Urinary bladder (tissue), 4 donors: ENCODE results near the gene IFTAP. TPM values are rescaled to one million over a fixed set of nuclear protein-coding genes. Genes with fewer than 3 reads are reported as not detected.

ENCODE experiments used
- DNase-seq: peaks from one replicate; pipeline ENCODE4 v3.0.0-alpha.2; 2015; ENCODE audit errors: extremely low spot score
- H3K27ac ChIP-seq: one replicate; pipeline ENCODE4 v1.5.1; 2013; ENCODE audit warnings: low read depth, mild to moderate bottlenecking, moderate library complexity
- H3K36me3 ChIP-seq: one replicate; pipeline ENCODE4 v1.6.1; 2013; ENCODE audit warnings: mild to moderate bottlenecking, moderate library complexity; ENCODE audit not compliant: insufficient read depth
- H3K4me1 ChIP-seq: one replicate; pipeline ENCODE4 v1.6.1; 2013; ENCODE audit warnings: mild to moderate bottlenecking, moderate library complexity; ENCODE audit not compliant: insufficient read depth
- H3K4me3 ChIP-seq: one replicate; pipeline ENCODE4 v1.5.1; 2013; ENCODE audit warnings: low read depth, low read length
- WGBS: extraction: QIAGEN DNeasy Blood & Tissue Kit; methylation state at CpG from one replicate; pipeline ENCODE4 v1.1.7; 2013; 5-methylcytosine and 5-hydroxymethylcytosine counted together
- polyA plus RNA-seq: library from polyadenylated mRNA; stranded (reverse); fragments of 200-250 nt; gene quantifications from one replicate; pipeline ENCODE4 v1.2.3, GENCODE V29; 2013
- total RNA-seq: library from RNA; depleted of rRNA; stranded (reverse); fragments of >200 nt; gene quantifications from one replicate; pipeline ENCODE4 v1.2.3, GENCODE V29; 2014
- donor health status: healthy with polysubstance abuse.
- donor health status: healthy.

IFTAP gene
- total and polyA plus RNA-seq, 2 donors: 32.0 to 47.2 TPM

GRCh38 chr11:36577859-36578258 is 16.4 kb upstream of the IFTAP start:
- no peaks in the 10 kb centered on the region for H3K4me1 ChIP-seq
- H3K36me3 ChIP-seq: no peaks in the 10 kb centered on the region
- H3K4me3 ChIP-seq: no peak overlapping the region
- 56% methylated on average over 2 of the region's 2 CpGs for WGBS
- no peak for DNase-seq
- no peak overlapping the region for H3K27ac ChIP-seq

- no peaks in the 10 kb centered on the region for H3K4me1 ChIP-seq
- H3K36me3 ChIP-seq: no peaks in the 10 kb centered on the region
- DNase-seq: no peak
- 34% methylated on average over 1 of the region's 1 CpG for WGBS
- H3K4me3 ChIP-seq: no peak overlapping the region
- no peak overlapping the region for H3K27ac ChIP-seq
These were observed 15.8 kb upstream of the IFTAP start for GRCh38 chr11:36578458-36578857.

- no peaks in the 10 kb centered on the region for H3K4me1 ChIP-seq
- no peak for DNase-seq
- no peak overlapping the region for H3K27ac ChIP-seq
- 88% methylated on average over 2 of the region's 2 CpGs for WGBS
- H3K4me3 ChIP-seq: no peak overlapping the region
- H3K36me3 ChIP-seq: no peaks in the 10 kb centered on the region
These were observed 12.8 kb upstream of the IFTAP start for GRCh38 chr11:36581536-36581935.

- no peaks in the 10 kb centered on the region for H3K36me3 ChIP-seq
- no peak overlapping the region for H3K4me3 ChIP-seq
- H3K27ac ChIP-seq: no peak overlapping the region
- WGBS: 65% methylated on average over 3 of the region's 3 CpGs
- DNase-seq: no peak
- no peaks in the 10 kb centered on the region for H3K4me1 ChIP-seq
These were observed 10.6 kb upstream of the IFTAP start for GRCh38 chr11:36583667-36584066.

GRCh38 chr11:36586543-36586942 is 7.8 kb upstream of the IFTAP start:
- H3K36me3 ChIP-seq: no peaks in the 10 kb centered on the region
- H3K4me1 ChIP-seq: no peaks in the 10 kb centered on the region
- H3K4me3 ChIP-seq: no peak overlapping the region
- no peak overlapping the region for H3K27ac ChIP-seq
- DNase-seq: no peak

GRCh38 chr11:36588099-36588498 is 6.2 kb upstream of the IFTAP start:
- Histone ChIP-seq H3K4me3 (no peak overlapping the region), H3K27ac (no peak overlapping the region), H3K36me3 (no peaks in the 10 kb centered on the region), H3K4me1 (no peaks in the 10 kb centered on the region)
- WGBS: 38% methylated on average over 1 of the region's 1 CpG
- no peak for DNase-seq

- H3K27ac ChIP-seq: no peak overlapping the region
- no peak for DNase-seq
- H3K4me1 ChIP-seq: no peaks in the 10 kb centered on the region
- H3K36me3 ChIP-seq: no peaks in the 10 kb centered on the region
- no peak overlapping the region for H3K4me3 ChIP-seq
- 50% methylated on average over 4 of the region's 4 CpGs for WGBS
These were observed 3.8 kb upstream of the IFTAP start for GRCh38 chr11:36590513-36590912.

- no peak for DNase-seq
- no peaks in the 10 kb centered on the region for H3K36me3 ChIP-seq
- no peak overlapping the region for H3K4me3 ChIP-seq
- no peaks in the 10 kb centered on the region for H3K4me1 ChIP-seq
- no peak overlapping the region for H3K27ac ChIP-seq
- 45% methylated on average over 1 of the region's 1 CpG for WGBS
These were observed 2.9 kb upstream of the IFTAP start for GRCh38 chr11:36591433-36591832.

- Histone ChIP-seq H3K27ac (no peak overlapping the region), H3K4me3 (no peak overlapping the region), H3K36me3 (no peaks in the 10 kb centered on the region), H3K4me1 (no peaks in the 10 kb centered on the region)
- DNase-seq: no peak
These were observed 2.6 kb downstream of the IFTAP start for GRCh38 chr11:36596880-36597279.

GRCh38 chr11:36598051-36598450 is 3.7 kb downstream of the IFTAP start, which contains the start of gene RAG2:
Gene RAG2, minus strand, starts transcription at chr11:36598236. Its CDS starts 4,068 bp downstream, at chr11:36594168.
- no peak within 1 kb of the TSS for H3K4me3 ChIP-seq
- DNase-seq: no peak
- H3K27ac ChIP-seq: no peak within 1 kb of the TSS
- no peaks in the 10 kb centered on the region for H3K4me1 ChIP-seq
- no peaks in the 10 kb centered on the region for H3K36me3 ChIP-seq
- 80% methylated on average over 2 of the region's 2 CpGs for WGBS

GRCh38 chr11:36600180-36600579 is 5.9 kb downstream of the IFTAP start:
- H3K4me1 ChIP-seq: no peaks in the 10 kb centered on the region
- no peak overlapping the region for H3K27ac ChIP-seq
- no peak for DNase-seq
- no peak overlapping the region for H3K4me3 ChIP-seq
- WGBS: 86% methylated on average over 7 of the region's 7 CpGs
- no peaks in the 10 kb centered on the region for H3K36me3 ChIP-seq

GRCh38 chr11:36601155-36601554 is 6.9 kb downstream of the IFTAP start:
- Histone ChIP-seq H3K4me3 (no peak overlapping the region), H3K4me1 (no peaks in the 10 kb centered on the region), H3K36me3 (no peaks in the 10 kb centered on the region), H3K27ac (no peak overlapping the region)
- DNase-seq: no peak
- WGBS: 87% methylated on average over 2 of the region's 2 CpGs

- no peak for DNase-seq
- H3K36me3 ChIP-seq: no peaks in the 10 kb centered on the region
- no peak overlapping the region for H3K27ac ChIP-seq
- H3K4me3 ChIP-seq: no peak overlapping the region
- no peaks in the 10 kb centered on the region for H3K4me1 ChIP-seq
These were observed 7.8 kb downstream of the IFTAP start for GRCh38 chr11:36602135-36602534.

GRCh38 chr11:36605221-36606216 is 11.2 kb downstream of the IFTAP start:
- Histone ChIP-seq H3K4me1 (no peaks in the 10 kb centered on the region), H3K36me3 (no peaks in the 10 kb centered on the region), H3K27ac (no peak overlapping the region), H3K4me3 (no peak overlapping the region)
- DNase-seq: no peak
- 78% methylated on average over 6 of the region's 6 CpGs for WGBS
